Right lobe of liver (tissue), 6 donors: ENCODE data around the gene KRTAP9-3. TPM values are rescaled to one million over a fixed set of nuclear protein-coding genes. Genes with fewer than 3 reads are reported as not detected.
"Not testable (repeated sequence)": the region's sequence is repeated elsewhere in the genome, so short reads cannot be mapped to it uniquely, and the experiment has no call there.

Source experiments
- ATAC-seq, 4 donors: fragments of 200-7000 bp; cut with Tn5 transposase; one replicate each; pipeline ENCODE4 v1.9.1; 2020; ENCODE audit warnings: mild to moderate bottlenecking in 4 of 4, moderate library complexity in 4 of 4
- DNase-seq, 3 donors: peaks; one replicate each; pipeline ENCODE4 v3.0.0-alpha.2; 2020
- H3K27ac ChIP-seq, 3 donors: fragments of 200-600 bp; one replicate each; pipeline ENCODE4 v1.8.0; 2022
- H3K27me3 ChIP-seq, 2 donors: fragments of 200-600 bp; one replicate each; pipeline ENCODE4 v1.8.0; 2022
- H3K36me3 ChIP-seq, 4 donors: fragments of 200-600 bp; sonication (generic) in 1 of 4; one replicate each; pipeline versions ENCODE4 v1.5.1 to v1.8.0; 2017 to 2022; ENCODE audit warnings: control low read depth in 1 of 4
- H3K4me1 ChIP-seq, 4 donors: fragments of 200-600 bp; sonication (generic) in 1 of 4; one replicate each; pipeline versions ENCODE4 v1.5.1 to v1.8.0; 2017 to 2022; ENCODE audit warnings: control low read depth in 1 of 4
- H3K4me3 ChIP-seq, 3 donors: fragments of 200-600 bp; one replicate each; pipeline ENCODE4 v1.8.0; 2022
- H3K9me3 ChIP-seq, 4 donors: fragments of 200-600 bp; sonication (generic) in 1 of 4; one replicate each; pipeline versions ENCODE4 v1.5.1 to v1.8.0; 2017 to 2022; ENCODE audit warnings: control low read depth in 1 of 4
- POLR2A ChIP-seq: fragments of 450-650 bp; IDR thresholded peaks from one replicate; pipeline ENCODE4 v1.6.1; 2017; ENCODE audit warnings: antibody characterized with exemption, mild to moderate bottlenecking
- WGBS: methylation state at CpG from one replicate; pipeline ENCODE4 v1.1.6; 2018; ENCODE audit warnings: low coverage, low lambda C conversion rate; ENCODE audit not compliant: insufficient coverage; ENCODE audit errors: missing lambda C conversion rate; 5-methylcytosine and 5-hydroxymethylcytosine counted together
- intact Hi-C, 2 donors: fragments of 100-400 bp; cut with DNase I; formaldehyde crosslinking; loops; one replicate each; pipeline versions ENCODE4 v1.11.2 to v1.14.1; 2022
- total RNA-seq, 6 experiments: library from RNA; depleted of rRNA in 2 of 6; stranded (reverse); fragments of >200 nt in 2 of 6; fragmentation: NEBNext Ultra II Directional in 3 of 6; extraction: Animal tissue kit (Norgen Biotek cat#: 25700) in 3 of 6; gene quantifications; one replicate each; pipeline versions ENCODE4 v1.1.0 to v1.2.4, GENCODE V29; 2016 to 2023
- TF ChIP-seq, protein P1 (sequence below), 4 donors: fragments of 200-600 bp in 3 of 4; fragments of 450-650 bp in 1 of 4; IDR thresholded peaks; one replicate each; pipeline versions ENCODE4 v1.5.1 to v1.8.0; 2016 to 2022; ENCODE audit warnings: antibody characterized with exemption in 4 of 4, mild to moderate bottlenecking in 2 of 4
- donor health status: DM: no; HTN: yes; CAD: no.
- donor health status: DM: no; HTN: no; CAD: no.
- donor health status: DM: no; HTN: no; CAD: no.
- donor health status: DM: no; HTN: yes; CAD: no.
- donor health status: DM: no; HTN: yes; CAD: no.

The KRTAP9-3 gene
- total RNA-seq, 6 experiments from 2014 or later, result not detected

DNA sequence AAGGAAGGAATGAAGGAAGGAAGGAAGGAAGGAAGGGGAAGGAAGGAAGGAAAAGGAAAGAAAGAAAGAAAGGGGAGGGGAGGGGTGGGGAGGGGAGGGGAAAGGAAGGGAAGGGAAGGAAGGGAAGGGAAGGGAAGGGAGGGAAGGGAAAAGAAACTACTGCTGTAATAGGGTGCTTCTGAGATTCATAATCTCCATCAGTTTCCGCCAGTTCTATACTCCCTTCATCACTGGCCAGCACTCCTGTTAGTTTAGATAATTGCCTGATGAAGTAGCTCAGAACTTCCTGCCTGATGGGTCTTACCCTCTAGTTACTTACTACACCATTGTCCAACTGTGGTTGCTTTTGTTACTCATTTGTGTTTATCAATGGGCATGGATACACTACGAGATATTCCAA lies 31.0 kb downstream of the KRTAP9-3 start:
- no peak overlapping the region for H3K27ac ChIP-seq
- H3K27me3 ChIP-seq, result peaks cover 0 to 4% of the 10 kb centered on the region in 2 donors
- ATAC-seq, result no peak
- no peak for DNase-seq
- no peaks in the 10 kb centered on the region for H3K4me1 ChIP-seq
- no peak overlapping the region for H3K4me3 ChIP-seq
- intact Hi-C loops, result no loop called here
- TF ChIP-seq, protein P1, sequence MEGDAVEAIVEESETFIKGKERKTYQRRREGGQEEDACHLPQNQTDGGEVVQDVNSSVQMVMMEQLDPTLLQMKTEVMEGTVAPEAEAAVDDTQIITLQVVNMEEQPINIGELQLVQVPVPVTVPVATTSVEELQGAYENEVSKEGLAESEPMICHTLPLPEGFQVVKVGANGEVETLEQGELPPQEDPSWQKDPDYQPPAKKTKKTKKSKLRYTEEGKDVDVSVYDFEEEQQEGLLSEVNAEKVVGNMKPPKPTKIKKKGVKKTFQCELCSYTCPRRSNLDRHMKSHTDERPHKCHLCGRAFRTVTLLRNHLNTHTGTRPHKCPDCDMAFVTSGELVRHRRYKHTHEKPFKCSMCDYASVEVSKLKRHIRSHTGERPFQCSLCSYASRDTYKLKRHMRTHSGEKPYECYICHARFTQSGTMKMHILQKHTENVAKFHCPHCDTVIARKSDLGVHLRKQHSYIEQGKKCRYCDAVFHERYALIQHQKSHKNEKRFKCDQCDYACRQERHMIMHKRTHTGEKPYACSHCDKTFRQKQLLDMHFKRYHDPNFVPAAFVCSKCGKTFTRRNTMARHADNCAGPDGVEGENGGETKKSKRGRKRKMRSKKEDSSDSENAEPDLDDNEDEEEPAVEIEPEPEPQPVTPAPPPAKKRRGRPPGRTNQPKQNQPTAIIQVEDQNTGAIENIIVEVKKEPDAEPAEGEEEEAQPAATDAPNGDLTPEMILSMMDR (IDR thresholded peaks at IDR 0.05), result no peak
- TF ChIP-seq POLR2A, result no peak
- H3K9me3 ChIP-seq, result no peaks in the 10 kb centered on the region
- no peaks in the 10 kb centered on the region for H3K36me3 ChIP-seq
- WGBS, result 54% methylated on average over 2 of the region's 2 CpGs

- DNase-seq, result no peak
- intact Hi-C loops, result no loop called here
Observed at GRCh38 chr17:41264599-41264998, 32.4 kb downstream of the KRTAP9-3 start.

GRCh38 chr17:41265078-41265477 lies 32.8 kb downstream of the KRTAP9-3 start, which contains the start of gene KRTAP9-6:
KRTAP9-6 (plus strand) TSS chr17:41265378; CDS start chr17:41265378, 0 bp downstream.
- intact Hi-C loops, result no loop called here
- Histone ChIP-seq H3K27ac (no peak within 1 kb of the TSS), H3K4me3 (no peak within 1 kb of the TSS), H3K27me3 (no peaks in the 10 kb centered on the region), H3K36me3 (no peaks in the 10 kb centered on the region), H3K4me1 (no peaks in the 10 kb centered on the region), H3K9me3 (no peaks in the 10 kb centered on the region)
- WGBS, result 46% methylated on average over 2 of the region's 2 CpGs
- ATAC-seq (no peak), DNase-seq (no peak)
- no peak for TF ChIP-seq POLR2A
- TF ChIP-seq, protein P1 (IDR thresholded peaks at IDR 0.05), result no peak

More at GRCh38 chr17:41264599-41264998, 32.4 kb downstream of the KRTAP9-3 start:
- H3K4me3 ChIP-seq, result no peak overlapping the region
- no peaks in the 10 kb centered on the region for H3K9me3 ChIP-seq
- no peak for ATAC-seq
- no peak overlapping the region for H3K27ac ChIP-seq
- 50% methylated on average over 1 of the region's 3 CpGs for WGBS
- peaks cover 0 to 1% of the 10 kb centered on the region in 2 donors for H3K27me3 ChIP-seq
- no peaks in the 10 kb centered on the region for H3K4me1 ChIP-seq
- H3K36me3 ChIP-seq, result no peaks in the 10 kb centered on the region
- TF ChIP-seq, protein P1 (IDR thresholded peaks at IDR 0.05), result no peak
- no peak for TF ChIP-seq POLR2A

DNA sequence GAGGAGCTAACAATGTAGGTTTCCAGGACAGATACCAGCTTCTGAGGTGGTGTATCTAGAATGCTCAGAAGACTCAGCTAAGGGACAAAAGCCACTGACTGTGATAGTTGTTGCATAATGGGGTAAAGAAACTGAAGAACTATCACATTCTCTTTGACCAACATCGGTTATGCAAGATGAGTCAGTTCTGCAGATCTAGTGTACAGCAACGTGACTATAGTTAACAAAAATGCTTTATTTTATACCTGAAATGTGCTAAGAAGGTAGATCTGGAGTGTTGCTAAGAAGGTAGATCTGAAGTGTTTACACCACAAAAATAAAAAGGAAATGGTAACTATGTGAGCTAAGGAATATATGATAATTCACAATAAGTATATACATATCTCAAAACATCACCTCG lies 35.5 kb downstream of the KRTAP9-3 start:
- 51% methylated on average over 3 of the region's 3 CpGs for WGBS

DNA sequence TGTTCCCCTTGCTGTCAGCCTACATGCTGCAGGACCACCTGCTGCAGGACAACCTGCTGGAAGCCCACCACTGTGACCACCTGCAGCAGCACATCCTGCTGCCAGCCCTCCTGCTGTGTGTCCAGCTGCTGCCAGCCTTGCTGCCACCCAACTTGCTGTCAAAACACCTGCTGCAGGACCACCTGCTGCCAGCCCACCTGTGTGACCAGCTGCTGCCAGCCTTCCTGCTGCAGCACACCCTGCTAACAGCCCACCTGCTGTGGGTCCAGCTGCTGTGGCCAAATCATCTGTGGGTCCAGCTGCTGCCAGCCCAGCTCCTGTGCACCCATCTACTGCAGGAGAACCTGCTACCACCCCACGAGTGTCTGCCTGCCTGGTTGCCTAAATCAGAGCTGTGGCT lies 39.1 kb downstream of the KRTAP9-3 start:
- H3K4me3 ChIP-seq, H3K36me3 ChIP-seq, ATAC-seq, H3K4me1 ChIP-seq, H3K9me3 ChIP-seq, intact Hi-C loops, H3K27me3 ChIP-seq, H3K27ac ChIP-seq, DNase-seq: not testable (repeated sequence)
- no CpG with 5 or more reads among the region's 1 CpG for WGBS

More for the DNA sequence above, 35.5 kb downstream of the KRTAP9-3 start:
- Histone ChIP-seq H3K4me3 (no peak overlapping the region), H3K27ac (no peak overlapping the region), H3K27me3 (no peaks in the 10 kb centered on the region), H3K9me3 (no peaks in the 10 kb centered on the region), H3K36me3 (no peaks in the 10 kb centered on the region), H3K4me1 (no peaks in the 10 kb centered on the region)
- intact Hi-C loops, result no loop called here
- TF ChIP-seq, protein P1 (IDR thresholded peaks at IDR 0.05), result no peak
- TF ChIP-seq POLR2A, result no peak
- no peak for DNase-seq
- ATAC-seq, result no peak
